HCT116 (cell line): ENCODE measurements around the gene SDC1. TPM values are rescaled to one million over a fixed set of nuclear protein-coding genes. Genes with fewer than 3 reads are reported as not detected.

Source experiments
- ATAC-seq: fragments of 200-7000 bp; cut with Tn5 transposase; 2 replicates; pipeline ENCODE4 v1.9.1; 2020; ENCODE audit warnings: mild to moderate bottlenecking, moderate library complexity
- BruUV-seq: library from RNA; stranded (reverse); fragments of 400-500 nt; replicated peaks from 2 replicates; lab custom pipeline; 2021; lab: Mats Ljungman, UMichigan
- CTCF ChIA-PET: fragments of 300-600 bp; sonication (Branson Sonifier 250); formaldehyde crosslinking; loops from one replicate; lab custom pipeline; 2021; ENCODE audit warnings: antibody characterized with exemption; lab: Charles Lee
- POLR2A ChIA-PET: fragments of 300-600, 350-600 bp; sonication (Branson Sonifier 250); formaldehyde crosslinking; loops from one replicate; lab custom pipeline; 2021; ENCODE audit warnings: antibody characterized with exemption; lab: Charles Lee
- RAD21 ChIA-PET, 2 experiments: fragments of 300-600 bp; sonication (Branson Sonifier 250); formaldehyde crosslinking; loops; one replicate each; lab custom pipeline; 2023; ENCODE audit warnings: low total read pairs in 2 of 2; ENCODE audit not compliant: uncharacterized antibody in 2 of 2, unreplicated experiment in 2 of 2, low non-redundant PET in 1 of 2; lab: Charles Lee
- DNase-seq: peaks from one replicate; pipeline ENCODE4 v3.0.0-alpha.2; 2010; ENCODE audit warnings: low read depth, low spot score
- H2AFZ ChIP-seq: fragments of 200-600 bp; shearing (Covaris generic), sonication (generic); 2 replicates; pipeline ENCODE4 v1.6.1; 2017; ENCODE audit warnings: low read depth, mixed run types, mixed read lengths, antibody characterized with exemption, low read length; ENCODE audit not compliant: poor library complexity, severe bottlenecking
- H3K27ac ChIP-seq: 2 replicates; pipeline ENCODE4 v1.5.1; 2012; ENCODE audit warnings: low read depth, low read length
- H3K27me3 ChIP-seq: fragments of 200-600 bp; sonication (generic); 2 replicates; pipeline ENCODE4 v1.6.1; 2016; ENCODE audit warnings: mixed run types, low read length, mixed read lengths; ENCODE audit not compliant: insufficient read depth
- H3K36me3 ChIP-seq, 2 experiments: fragments of 200-500 bp in 1 of 2; fragments of 200-600 bp in 1 of 2; sonication (Bioruptor generic) in 1 of 2; sonication (generic) in 1 of 2; 2 replicates each; pipeline versions ENCODE4 v1.5.1 to v1.6.1; 2014 to 2016; ENCODE audit warnings: low read length in 2 of 2, inconsistent platforms in 1 of 2, mixed read lengths in 1 of 2, mixed run types in 1 of 2; ENCODE audit not compliant: insufficient read depth in 2 of 2, control insufficient read depth in 1 of 2
- H3K4me1 ChIP-seq, 2 experiments: fragments of 200-600 bp in 1 of 2; sonication (generic) in 1 of 2; 2 replicates each; pipeline versions ENCODE4 v1.5.1 to v1.6.1; 2012 to 2017; ENCODE audit warnings: low read length in 2 of 2, inconsistent platforms in 1 of 2, mild to moderate bottlenecking in 1 of 2, mixed read lengths in 1 of 2, mixed run types in 1 of 2, moderate library complexity in 1 of 2; ENCODE audit not compliant: insufficient read depth in 2 of 2, control insufficient read depth in 1 of 2
- H3K4me2 ChIP-seq: fragments of 200-600 bp; sonication (generic); 2 replicates; pipeline ENCODE4 v1.6.1; 2017; ENCODE audit warnings: mixed run types, low read length, mixed read lengths
- H3K4me3 ChIP-seq, 2 experiments: fragments of 200-600 bp in 1 of 2; sonication (generic) in 1 of 2; replicated peaks in 1 of 2; 2 replicates each; pipeline ENCODE4 v1.5.1; 2011 to 2016; ENCODE audit warnings: low read length in 2 of 2, control low read depth in 1 of 2, low read depth in 1 of 2, mild to moderate bottlenecking in 1 of 2, mixed read lengths in 1 of 2, mixed run types in 1 of 2
- H3K79me2 ChIP-seq: fragments of 200-600 bp; sonication (generic); 2 replicates; pipeline ENCODE4 v1.6.1; 2017; ENCODE audit warnings: mild to moderate bottlenecking, mixed run types, low read length, moderate library complexity, mixed read lengths; ENCODE audit not compliant: insufficient read depth
- H3K9ac ChIP-seq: fragments of 200-600 bp; sonication (generic); 2 replicates; pipeline ENCODE4 v1.6.1; 2016; ENCODE audit warnings: low read length, mixed read lengths
- H3K9me2 ChIP-seq: fragments of 200-600 bp; sonication (generic), shearing (Covaris generic); 2 replicates; pipeline ENCODE4 v1.6.1; 2017; ENCODE audit warnings: mixed run types, mild to moderate bottlenecking, moderate library complexity; ENCODE audit not compliant: insufficient read depth
- H3K9me3 ChIP-seq, 2 experiments: fragments of 200-500 bp in 1 of 2; fragments of 200-600 bp in 1 of 2; sonication (Bioruptor generic) in 1 of 2; sonication (generic) in 1 of 2; 2 replicates each; pipeline ENCODE4 v1.6.1; 2014 to 2017; ENCODE audit warnings: low read length in 2 of 2, mixed read lengths in 2 of 2, inconsistent platforms in 1 of 2, low read depth in 1 of 2, mild to moderate bottlenecking in 1 of 2, mixed run types in 1 of 2, moderate library complexity in 1 of 2; ENCODE audit not compliant: control insufficient read depth in 1 of 2, insufficient read depth in 1 of 2
- H4K20me1 ChIP-seq: fragments of 200-600 bp; sonication (generic), shearing (Covaris generic); 2 replicates; pipeline ENCODE4 v1.6.1; 2017; ENCODE audit warnings: mixed run types, mild to moderate bottlenecking, moderate library complexity; ENCODE audit not compliant: insufficient read depth
- CEBPB ChIP-seq: IDR thresholded peaks from 2 replicates; pipeline ENCODE4 v1.6.1; 2012; ENCODE audit warnings: low read depth
- ELF1 ChIP-seq: IDR thresholded peaks from 2 replicates; pipeline ENCODE4 v1.6.1; 2012; ENCODE audit warnings: low read depth, borderline replicate concordance
- EZH2 ChIP-seq: fragments of 200-600 bp; sonication (generic); IDR thresholded peaks from 2 replicates; pipeline ENCODE4 v1.6.1; 2017; ENCODE audit warnings: antibody characterized with exemption, mixed run types
- FOSL1 ChIP-seq: IDR thresholded peaks from 2 replicates; pipeline ENCODE4 v1.6.1; 2012; ENCODE audit warnings: low read depth
- JUND ChIP-seq: IDR thresholded peaks from 2 replicates; pipeline ENCODE4 v1.6.1; 2012
- POLR2A ChIP-seq: IDR thresholded peaks from 2 replicates; pipeline ENCODE4 v1.7.0; 2011; ENCODE audit warnings: borderline replicate concordance; ENCODE audit not compliant: insufficient read depth, insufficient read length; ENCODE audit errors: extremely low read depth
- RAD21 ChIP-seq: IDR thresholded peaks from 2 replicates; pipeline ENCODE4 v1.6.1; 2012; ENCODE audit warnings: low read depth, mild to moderate bottlenecking
- TCF7L2 ChIP-seq: IDR thresholded peaks from 2 replicates; pipeline ENCODE4 v1.7.0; 2011; ENCODE audit warnings: borderline replicate concordance, inconsistent platforms; ENCODE audit not compliant: insufficient read depth, insufficient read length; ENCODE audit errors: extremely low read depth
- ZFX ChIP-seq: fragments of 450-650 bp; IDR thresholded peaks from 2 replicates; pipeline ENCODE4 v1.6.1; 2017
- intact Hi-C: fragments of 100-400 bp; cut with micrococcal nuclease; formaldehyde crosslinking; loops from 2 replicates; pipeline ENCODE4 v1.10.0; 2022
- total RNA-seq: library from RNA; stranded (reverse); gene quantifications from one replicate; pipeline ENCODE4 v1.2.1, GENCODE V29; 2021; ENCODE audit not compliant: unreplicated experiment
- TF ChIP-seq, protein P1 (sequence below), 3 experiments: fragments of 200-600 bp in 1 of 3; sonication (generic) in 1 of 3; IDR thresholded peaks in 2 of 3; conservative IDR thresholded peaks in 1 of 3; 2 replicates each; pipeline ENCODE4 v1.5.1; 2012 to 2017; ENCODE audit warnings: low read depth in 2 of 3, low read length in 2 of 3, antibody characterized with exemption in 1 of 3, borderline replicate concordance in 1 of 3, control low read depth in 1 of 3, mild to moderate bottlenecking in 1 of 3, mixed read lengths in 1 of 3, mixed run types in 1 of 3, moderate library complexity in 1 of 3; ENCODE audit not compliant: insufficient read depth in 1 of 3

Gene SDC1
- total RNA-seq, 1 experiment from 2014 or later = 32.0 TPM

DNA sequence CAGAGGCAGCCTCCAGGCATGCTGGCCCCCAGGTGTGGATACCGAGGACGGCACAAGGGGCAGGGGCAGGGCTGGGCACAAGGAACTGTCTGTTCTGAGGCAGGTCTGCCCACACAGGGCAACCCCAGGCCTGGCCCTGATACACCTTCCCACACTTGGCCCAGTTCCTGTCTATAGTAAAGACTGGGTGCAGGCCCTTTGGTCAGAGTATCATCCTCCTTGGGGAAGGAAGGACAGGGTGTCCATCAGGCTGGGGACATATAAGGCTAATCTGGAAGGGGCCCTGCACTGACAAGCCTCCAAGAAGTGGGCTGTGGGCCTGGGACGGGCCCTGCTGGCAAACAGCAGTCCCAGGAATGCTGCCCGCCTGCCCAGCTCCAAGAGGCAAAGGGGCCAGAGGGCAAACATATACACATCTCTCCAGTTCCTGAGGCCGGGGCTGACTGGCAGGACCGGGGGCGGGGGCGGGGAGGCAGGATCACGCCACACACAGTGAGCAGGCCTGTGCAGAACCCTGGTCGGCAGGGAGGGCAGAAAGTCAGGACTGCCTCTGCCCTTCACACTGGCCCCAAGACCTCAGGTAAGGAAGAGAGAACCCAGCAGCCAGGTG lies 18.9 kb downstream of the SDC1 start:
- Histone ChIP-seq H3K4me3 (no peak overlapping the region), H3K27ac (no peak overlapping the region), H3K4me2 (no peak overlapping the region), H3K36me3 (peaks cover 8% of the 10 kb centered on the region in 2 experiments), H3K9me2 (no peaks in the 10 kb centered on the region), H2AFZ (no peak overlapping the region), H3K4me1 (no peaks in the 10 kb centered on the region), H3K27me3 (no peaks in the 10 kb centered on the region)
- intact Hi-C loops = no loop called here
- no peak for DNase-seq
- BruUV-seq = no TSS peak
- ChIA-PET CTCF (no interaction called here), POLR2A (no interaction called here)
- TF ChIP-seq POLR2A (no peak), RAD21 (no peak), EZH2 (no peak), JUND (no peak), TCF7L2 (no peak), FOSL1 (no peak), CEBPB (no peak), ELF1 (no peak), ZFX (no peak)
- TF ChIP-seq, protein P1, sequence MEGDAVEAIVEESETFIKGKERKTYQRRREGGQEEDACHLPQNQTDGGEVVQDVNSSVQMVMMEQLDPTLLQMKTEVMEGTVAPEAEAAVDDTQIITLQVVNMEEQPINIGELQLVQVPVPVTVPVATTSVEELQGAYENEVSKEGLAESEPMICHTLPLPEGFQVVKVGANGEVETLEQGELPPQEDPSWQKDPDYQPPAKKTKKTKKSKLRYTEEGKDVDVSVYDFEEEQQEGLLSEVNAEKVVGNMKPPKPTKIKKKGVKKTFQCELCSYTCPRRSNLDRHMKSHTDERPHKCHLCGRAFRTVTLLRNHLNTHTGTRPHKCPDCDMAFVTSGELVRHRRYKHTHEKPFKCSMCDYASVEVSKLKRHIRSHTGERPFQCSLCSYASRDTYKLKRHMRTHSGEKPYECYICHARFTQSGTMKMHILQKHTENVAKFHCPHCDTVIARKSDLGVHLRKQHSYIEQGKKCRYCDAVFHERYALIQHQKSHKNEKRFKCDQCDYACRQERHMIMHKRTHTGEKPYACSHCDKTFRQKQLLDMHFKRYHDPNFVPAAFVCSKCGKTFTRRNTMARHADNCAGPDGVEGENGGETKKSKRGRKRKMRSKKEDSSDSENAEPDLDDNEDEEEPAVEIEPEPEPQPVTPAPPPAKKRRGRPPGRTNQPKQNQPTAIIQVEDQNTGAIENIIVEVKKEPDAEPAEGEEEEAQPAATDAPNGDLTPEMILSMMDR (IDR thresholded peaks at IDR 0.05 in 2 of 3, conservative IDR thresholded peaks at IDR 0.05 in 1 of 3; ENCODE audit: borderline replicate concordance in 1 of 3, insufficient read depth in 1 of 3, low read depth in 2 of 3, low read length in 2 of 3) = no peak
- TF ChIP-seq, all 23 proteins: peak for 0
- H4K20me1 ChIP-seq = no peaks in the 10 kb centered on the region
- no peaks in the 10 kb centered on the region for H3K79me2 ChIP-seq
- no peak for ATAC-seq
- no peaks in the 10 kb centered on the region for H3K9me3 ChIP-seq
- RAD21 ChIA-PET = no interaction called here
- no peak overlapping the region for H3K9ac ChIP-seq
